ENCODE measurements around the gene ANKMY2.
"Not testable (repeated sequence)": the region's sequence is repeated elsewhere in the genome, so short reads cannot be mapped to it uniquely, and the experiment has no call there.

GRCh38 chr7:16659854-16660497 lies 14.4 kb upstream of the ANKMY2 start:
- TF ChIP-seq EP300 (conservative IDR thresholded peaks at IDR 0.05; ENCODE audit: poor library complexity, severe bottlenecking); CTCF (IDR thresholded peaks at IDR 0.05; ENCODE audit: poor library complexity, severe bottlenecking); SMC3 (conservative IDR thresholded peaks at IDR 0.05; ENCODE audit: poor library complexity); POLR2AphosphoS5 (IDR thresholded peaks at IDR 0.05); MXI1 (conservative IDR thresholded peaks at IDR 0.05; ENCODE audit: poor library complexity, severe bottlenecking); EZH2 (IDR thresholded peaks at IDR 0.05; ENCODE audit: borderline replicate concordance, insufficient read depth, low read length, poor library complexity, severe bottlenecking); RAD21 (conservative IDR thresholded peaks at IDR 0.05); TAF1 (IDR thresholded peaks at IDR 0.05; ENCODE audit: low read depth): not testable (repeated sequence)
- TF ChIP-seq, protein P1, sequence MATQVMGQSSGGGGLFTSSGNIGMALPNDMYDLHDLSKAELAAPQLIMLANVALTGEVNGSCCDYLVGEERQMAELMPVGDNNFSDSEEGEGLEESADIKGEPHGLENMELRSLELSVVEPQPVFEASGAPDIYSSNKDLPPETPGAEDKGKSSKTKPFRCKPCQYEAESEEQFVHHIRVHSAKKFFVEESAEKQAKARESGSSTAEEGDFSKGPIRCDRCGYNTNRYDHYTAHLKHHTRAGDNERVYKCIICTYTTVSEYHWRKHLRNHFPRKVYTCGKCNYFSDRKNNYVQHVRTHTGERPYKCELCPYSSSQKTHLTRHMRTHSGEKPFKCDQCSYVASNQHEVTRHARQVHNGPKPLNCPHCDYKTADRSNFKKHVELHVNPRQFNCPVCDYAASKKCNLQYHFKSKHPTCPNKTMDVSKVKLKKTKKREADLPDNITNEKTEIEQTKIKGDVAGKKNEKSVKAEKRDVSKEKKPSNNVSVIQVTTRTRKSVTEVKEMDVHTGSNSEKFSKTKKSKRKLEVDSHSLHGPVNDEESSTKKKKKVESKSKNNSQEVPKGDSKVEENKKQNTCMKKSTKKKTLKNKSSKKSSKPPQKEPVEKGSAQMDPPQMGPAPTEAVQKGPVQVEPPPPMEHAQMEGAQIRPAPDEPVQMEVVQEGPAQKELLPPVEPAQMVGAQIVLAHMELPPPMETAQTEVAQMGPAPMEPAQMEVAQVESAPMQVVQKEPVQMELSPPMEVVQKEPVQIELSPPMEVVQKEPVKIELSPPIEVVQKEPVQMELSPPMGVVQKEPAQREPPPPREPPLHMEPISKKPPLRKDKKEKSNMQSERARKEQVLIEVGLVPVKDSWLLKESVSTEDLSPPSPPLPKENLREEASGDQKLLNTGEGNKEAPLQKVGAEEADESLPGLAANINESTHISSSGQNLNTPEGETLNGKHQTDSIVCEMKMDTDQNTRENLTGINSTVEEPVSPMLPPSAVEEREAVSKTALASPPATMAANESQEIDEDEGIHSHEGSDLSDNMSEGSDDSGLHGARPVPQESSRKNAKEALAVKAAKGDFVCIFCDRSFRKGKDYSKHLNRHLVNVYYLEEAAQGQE (IDR thresholded peaks at IDR 0.05; ENCODE audit: borderline replicate concordance): not testable (repeated sequence)
